SH-SY5Y (cell line): Measurements from ENCODE around the gene GPR42.

Source experiments
- GATA2 ChIP-seq: IDR thresholded peaks from 2 replicates; pipeline ENCODE4 v1.6.1; 2011; ENCODE audit warnings: mild to moderate bottlenecking, low read depth, low read length
- GATA3 ChIP-seq: IDR thresholded peaks from 2 replicates; pipeline ENCODE4 v1.6.1; 2011; ENCODE audit warnings: low read depth, mild to moderate bottlenecking, low read length, moderate library complexity

GRCh38 chr19:35381926-35382325 is 11.1 kb downstream of the GPR42 start:
- TF ChIP-seq GATA2 (no peak), GATA3 (no peak)
